Heart left ventricle (tissue), 16 donors: ENCODE results near the gene LIG3. TPM values are rescaled to one million over a fixed set of nuclear protein-coding genes. Genes with fewer than 3 reads are reported as not detected.
"Not testable (repeated sequence)": the region's sequence is repeated elsewhere in the genome, so short reads cannot be mapped to it uniquely, and the experiment has no call there.

Source experiments
- ATAC-seq, 4 donors: fragments of 200-7000 bp; cut with Tn5 transposase; one replicate each; pipeline ENCODE4 v1.9.1; 2020 to 2022; ENCODE audit warnings: moderate library complexity in 4 of 4, mild to moderate bottlenecking in 3 of 4, moderate number of reproducible peaks in 1 of 4
- DNase-seq, 5 donors: peaks; one replicate each; pipeline ENCODE4 v3.0.0-alpha.2; 2020
- H3K27ac ChIP-seq, 12 donors: fragments of 200-600 bp; sonication (generic) in 4 of 12; one replicate each; pipeline versions ENCODE4 v1.5.0 to v1.8.0; 2016 to 2022; ENCODE audit warnings: mild to moderate bottlenecking in 2 of 12
- H3K27me3 ChIP-seq, 9 donors: fragments of 200-600 bp; sonication (generic) in 2 of 9; one replicate each; pipeline versions ENCODE4 v1.5.1 to v1.8.0; 2016 to 2022; ENCODE audit warnings: mild to moderate bottlenecking in 3 of 9
- H3K36me3 ChIP-seq, 9 donors: fragments of 200-600 bp; sonication (generic) in 2 of 9; one replicate each; pipeline versions ENCODE4 v1.5.0 to v1.8.0; 2018 to 2022; ENCODE audit warnings: mild to moderate bottlenecking in 2 of 9
- H3K4me1 ChIP-seq, 12 donors: fragments of 200-600 bp; sonication (generic) in 4 of 12; one replicate each; pipeline versions ENCODE4 v1.5.0 to v1.8.0; 2016 to 2022; ENCODE audit warnings: mild to moderate bottlenecking in 3 of 12
- H3K4me3 ChIP-seq, 12 donors: fragments of 200-600 bp; sonication (generic) in 4 of 12; one replicate each; pipeline versions ENCODE4 v1.5.0 to v1.8.0; 2017 to 2022; ENCODE audit warnings: mild to moderate bottlenecking in 9 of 12, moderate library complexity in 4 of 12
- H3K9me3 ChIP-seq, 12 donors: fragments of 200-600 bp; sonication (generic) in 4 of 12; one replicate each; pipeline versions ENCODE4 v1.5.0 to v1.8.0; 2016 to 2022; ENCODE audit warnings: mild to moderate bottlenecking in 1 of 12
- POLR2A ChIP-seq, 2 donors: fragments of 450-650 bp; IDR thresholded peaks; one replicate each; pipeline ENCODE4 v1.6.1; 2017; ENCODE audit warnings: antibody characterized with exemption in 2 of 2, mild to moderate bottlenecking in 2 of 2, moderate library complexity in 2 of 2
- WGBS, 4 donors: extraction: QIAGEN DNeasy Blood & Tissue Kit in 2 of 4; methylation state at CpG; one replicate each; pipeline versions ENCODE4 v1.1.5 to v1.1.7; 2013 to 2018; 5-methylcytosine and 5-hydroxymethylcytosine counted together
- intact Hi-C, 10 donors: fragments of 100-400 bp; cut with DNase I; formaldehyde crosslinking; loops; one replicate each; pipeline versions ENCODE4 v1.11.1 to v1.14.2; 2022
- long read RNA-seq, 3 donors: library from polyadenylated mRNA; unstranded; transcript quantifications; one replicate each; pipeline ENCODE4 v2.0.0, GENCODE V29; 2020 to 2021
- polyA plus RNA-seq, 2 donors: library from polyadenylated mRNA; stranded (reverse); fragments of 200-250 nt; gene quantifications; one replicate each; pipeline ENCODE4 v1.2.3, GENCODE V29; 2013
- total RNA-seq, 9 donors: library from RNA; depleted of rRNA in 2 of 9; stranded (reverse); fragments of >200 nt in 2 of 9; fragmentation: NEBNext Ultra II Directional in 3 of 9; extraction: Animal tissue kit (Norgen Biotek cat#: 25700) in 3 of 9; gene quantifications; one replicate each; pipeline versions ENCODE4 v1.1.0 to v1.2.4, GENCODE V29; 2016 to 2023
- TF ChIP-seq, protein P1 (sequence below), 12 donors: fragments of 200-600 bp; sonication (generic) in 4 of 12; IDR thresholded peaks; one replicate each; pipeline versions ENCODE4 v1.5.0 to v1.8.0; 2018 to 2022; ENCODE audit warnings: antibody characterized with exemption in 12 of 12, mild to moderate bottlenecking in 5 of 12
- donor health status: ischemic (EF 13 %, LVEDD 7.1; RV severe dilation, severe dysfunction).
- donor health status: healthy with polysubstance abuse.
- donor health status: DM: no; HTN: yes; CAD: no.
- donor health status: DM: no; HTN: no; CAD: no.
- donor health status: ischemic (EF 25% LVEDD 6.9; RV normal size, moderate dysfunction).
- donor health status: ischemic (EF 25% LVEDD 5.7; RV mildly dilated, moderate dysfunction).
- donor health status: healthy.
- donor health status: DM: yes; HTN: yes; CAD: no.
- donor health status: ischemic (EF 35%, LVEDD 5.7; RV mildly dilated, moderate dysfunction).
- donor health status: nonischemic (EF 11% LVEDD 7.7; RV severe dilation, severe dysfunction).
- donor health status: DM: yes; HTN: yes; CAD: no.
- donor health status: PGD.
- donor health status: ischemic (EF 29% LVEDD 5.4; RV normal size, mild dysfunction).
- donor health status: nonischemic (EF 23%, LVEDD 6.1; RV moderate dilation, normal function).

LIG3 gene
- total RNA-seq = 10 to 100 TPM; 17.1 to 27.0 (median 21.1) TPM
- 10 to 100 TPM in 1 of 2 donors, 1 to 10 TPM in 1; 4.0 to 15.4 TPM for polyA plus RNA-seq
- long read RNA-seq, donor 1, full-length matches to known transcripts = 6 of 19 reads
- long read RNA-seq, donor 1, partial matches to known transcripts = 6 of 19 reads
- long read RNA-seq, donor 1, other reads (novel, unspliced or antisense) = 7 of 19 reads
- long read RNA-seq, donor 2, full-length matches to known transcripts = 27 of 49 reads
- long read RNA-seq, donor 2, partial matches to known transcripts = 10 of 49 reads
- long read RNA-seq, donor 2, other reads (novel, unspliced or antisense) = 12 of 49 reads
- long read RNA-seq, donor 3, full-length matches to known transcripts = 9 of 24 reads
- long read RNA-seq, donor 3, partial matches to known transcripts = 6 of 24 reads
- long read RNA-seq, donor 3, other reads (novel, unspliced or antisense) = 9 of 24 reads

DNA sequence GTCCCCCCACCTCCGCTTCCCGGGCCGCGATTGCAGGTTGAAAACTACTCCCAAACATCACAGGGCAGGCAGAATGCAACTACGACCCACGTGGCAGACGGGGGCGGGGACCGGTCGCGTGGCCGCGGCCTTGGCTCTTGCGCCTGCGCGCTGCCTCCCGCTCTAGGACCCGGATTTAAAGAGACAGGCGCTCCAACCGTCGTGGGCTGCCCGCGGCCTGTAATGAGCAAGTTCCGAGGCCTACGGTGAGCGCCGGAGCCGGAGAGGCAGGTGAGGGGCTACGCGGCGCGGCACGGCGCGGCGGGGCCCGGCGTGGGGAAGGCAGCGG, at the start of gene LIG3:
Gene LIG3 (plus strand): TSS at position 160 of the 328 bp plus-strand sequence. CDS start 2,494 bp downstream, outside the sequence.
- Histone ChIP-seq H3K4me3 (peak within 1 kb of the TSS; percentile 69 to 98 (median 92)), H3K27me3 (no peaks in the 10 kb centered on the region), H3K9me3 (no peaks in the 10 kb centered on the region), H3K36me3 (peaks cover 0 to 21% (median 9%) of the 10 kb centered on the region in 9 donors), H3K4me1 (peaks cover 0 to 28% (median 18%) of the 10 kb centered on the region in 12 donors), H3K27ac (peak within 1 kb of the TSS; percentile 95 to 100 (median 98))
- intact Hi-C loops = loop anchor here in 8 of 10 donors (1.0 to 10.0 kb wide), 8 partner anchors 18 to 594 kb away; partner anchors contain the start of genes CCT6B (in 4 of the 8), ZNF830 (in 4 of the 8) and PEX12 (in 2 of the 8)
- 0% methylated on average over 35 to 39 of the region's 39 CpGs for WGBS, 4 donors
- DNase-seq (peak; percentile 94 to 97 (median 96)), ATAC-seq (peak; percentile 93 to 97 (median 96))
- TF ChIP-seq POLR2A (IDR thresholded peaks at IDR 0.05) = peak in 1 of 2 donors; percentile 44
- TF ChIP-seq, protein P1, sequence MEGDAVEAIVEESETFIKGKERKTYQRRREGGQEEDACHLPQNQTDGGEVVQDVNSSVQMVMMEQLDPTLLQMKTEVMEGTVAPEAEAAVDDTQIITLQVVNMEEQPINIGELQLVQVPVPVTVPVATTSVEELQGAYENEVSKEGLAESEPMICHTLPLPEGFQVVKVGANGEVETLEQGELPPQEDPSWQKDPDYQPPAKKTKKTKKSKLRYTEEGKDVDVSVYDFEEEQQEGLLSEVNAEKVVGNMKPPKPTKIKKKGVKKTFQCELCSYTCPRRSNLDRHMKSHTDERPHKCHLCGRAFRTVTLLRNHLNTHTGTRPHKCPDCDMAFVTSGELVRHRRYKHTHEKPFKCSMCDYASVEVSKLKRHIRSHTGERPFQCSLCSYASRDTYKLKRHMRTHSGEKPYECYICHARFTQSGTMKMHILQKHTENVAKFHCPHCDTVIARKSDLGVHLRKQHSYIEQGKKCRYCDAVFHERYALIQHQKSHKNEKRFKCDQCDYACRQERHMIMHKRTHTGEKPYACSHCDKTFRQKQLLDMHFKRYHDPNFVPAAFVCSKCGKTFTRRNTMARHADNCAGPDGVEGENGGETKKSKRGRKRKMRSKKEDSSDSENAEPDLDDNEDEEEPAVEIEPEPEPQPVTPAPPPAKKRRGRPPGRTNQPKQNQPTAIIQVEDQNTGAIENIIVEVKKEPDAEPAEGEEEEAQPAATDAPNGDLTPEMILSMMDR (IDR thresholded peaks at IDR 0.05) = no peak

DNA sequence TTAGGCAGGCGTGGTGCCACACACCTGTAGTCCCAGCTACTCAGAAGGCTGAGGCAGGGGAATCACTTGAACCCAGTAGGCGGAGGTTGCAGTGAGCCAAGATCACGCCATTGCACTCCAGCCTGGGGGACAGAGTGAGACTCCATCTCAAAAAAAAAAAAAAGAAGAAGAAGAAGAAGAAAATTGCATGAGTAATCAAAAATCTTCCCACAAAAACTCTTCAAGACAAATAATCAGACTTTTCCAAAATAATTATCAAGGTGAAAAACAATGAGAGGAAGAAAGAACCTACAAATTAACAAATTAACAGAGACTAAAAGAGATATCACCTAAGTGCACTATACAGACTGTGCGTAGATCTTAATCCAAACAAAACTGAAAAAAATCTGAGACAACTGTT, 29.5 kb upstream of the LIG3 start:
- H3K9me3 ChIP-seq, H3K27me3 ChIP-seq, ATAC-seq, H3K27ac ChIP-seq, H3K4me1 ChIP-seq, H3K36me3 ChIP-seq, H3K4me3 ChIP-seq, DNase-seq, intact Hi-C loops: not testable (repeated sequence)
- WGBS, 4 donors = 94 to 98% (median 96%) methylated on average over 4 of the region's 4 CpGs

DNA sequence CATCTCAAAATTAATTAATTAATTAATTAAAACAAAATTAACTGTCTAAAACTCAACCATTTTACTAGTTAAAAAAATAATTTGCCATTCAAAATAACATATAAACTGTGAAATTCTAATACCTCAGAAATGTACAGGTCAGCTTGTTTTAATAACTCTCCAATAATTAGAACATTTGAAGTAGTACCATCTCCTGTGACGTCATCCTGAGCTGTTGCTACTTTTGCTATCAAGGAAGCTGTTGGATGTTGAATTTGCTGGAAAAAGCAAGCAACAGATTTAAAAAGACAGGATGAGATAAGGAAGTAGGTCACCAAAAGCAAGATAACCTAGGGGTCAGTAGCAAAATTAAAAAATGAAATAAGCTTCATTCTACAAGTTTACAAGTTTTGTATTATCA, 21.9 kb upstream of the LIG3 start:
- no peak for DNase-seq
- peaks cover 0 to 8% (median 3%) of the 10 kb centered on the region in 9 donors for H3K36me3 ChIP-seq
- intact Hi-C loops = no loop called here

DNA sequence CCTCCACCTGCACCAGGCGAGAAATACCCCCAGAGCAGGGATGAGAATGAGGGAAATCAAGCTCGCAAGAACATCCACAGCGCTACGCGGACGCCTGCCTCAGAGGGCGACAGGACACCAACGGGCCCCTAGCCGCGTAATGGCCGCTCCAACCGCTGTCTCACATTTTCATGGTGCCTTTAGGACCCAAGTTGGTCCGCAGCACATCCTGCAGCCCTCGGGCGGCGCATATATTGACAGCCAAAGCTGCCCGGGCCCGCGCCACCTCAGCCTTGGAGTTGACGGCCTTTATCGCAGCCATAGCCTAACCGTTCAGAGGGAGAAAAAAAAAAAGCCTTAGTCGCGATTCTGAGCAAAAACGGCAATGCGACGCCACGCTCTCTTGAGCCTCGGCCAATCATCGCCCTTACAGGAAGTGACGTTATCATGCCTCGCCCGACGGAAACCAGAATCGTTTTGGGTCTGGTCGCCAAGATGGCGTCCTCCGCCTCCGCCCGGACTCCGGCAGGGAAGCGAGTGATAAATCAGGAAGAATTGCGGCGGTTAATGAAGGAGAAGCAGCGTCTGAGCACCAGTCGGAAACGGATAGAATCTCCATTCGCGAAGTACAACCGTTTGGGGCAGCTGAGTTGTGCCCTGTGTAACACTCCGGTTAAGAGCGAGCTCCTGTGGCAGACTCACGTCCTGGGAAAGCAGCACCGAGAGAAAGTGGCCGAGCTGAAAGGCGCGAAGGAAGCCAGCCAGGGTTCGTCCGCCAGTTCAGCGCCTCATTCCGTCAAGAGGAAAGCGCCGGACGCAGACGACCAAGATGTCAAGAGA, 19.0 kb upstream of the LIG3 start, which contains the start of the genes CCT6B and ZNF830:
Gene CCT6B (minus strand): TSS at position 368 of the 819 bp plus-strand sequence. CDS start 67 bp downstream, at position 301.
Gene ZNF830 (plus strand): TSS at position 448 of the 819 bp plus-strand sequence. CDS start 27 bp downstream, at position 475.
- H3K4me1 ChIP-seq = peaks cover 0 to 27% (median 21%) of the 10 kb centered on the region in 12 donors
- ATAC-seq (peak; percentile 97 to 99 (median 98)), DNase-seq (peak; percentile 93 to 95 (median 93))
- intact Hi-C loops = loop anchor here in 5 of 10 donors (1.0 to 10.0 kb wide), 4 partner anchors 19 to 613 kb away; partner anchors contain the start of genes LIG3 (in 4 of the 5), SLFN5 (in 2 of the 5) and PEX12 (in 1 of the 5)
- peaks cover 0 to 37% (median 31%) of the 10 kb centered on the region in 9 donors for H3K36me3 ChIP-seq
- peak within 1 kb of the TSS; percentile 90 to 98 (median 96) for H3K27ac ChIP-seq
- TF ChIP-seq POLR2A (IDR thresholded peaks at IDR 0.05) = peak in 1 of 2 donors; percentile 58
- TF ChIP-seq, protein P1 (IDR thresholded peaks at IDR 0.05) = peak in 2 of 12 donors; percentile 4 to 5
- WGBS, 4 donors = 0 to 1% (median 0%) methylated on average over 57 to 65 of the region's 65 CpGs
- H3K27me3 ChIP-seq = no peaks in the 10 kb centered on the region
- no peaks in the 10 kb centered on the region for H3K9me3 ChIP-seq
- peak within 1 kb of the TSS; percentile 46 to 97 (median 88) for H3K4me3 ChIP-seq

More for the DNA sequence above, 21.9 kb upstream of the LIG3 start:
- TF ChIP-seq, protein P1 (IDR thresholded peaks at IDR 0.05) = no peak
- no peak for TF ChIP-seq POLR2A (IDR thresholded peaks at IDR 0.05)
- WGBS, 4 donors = 67 to 76% (median 71%) methylated on average over 1 of the region's 1 CpG
- no peak for ATAC-seq
- H3K27me3 ChIP-seq = no peaks in the 10 kb centered on the region
- peaks cover 0 to 23% (median 19%) of the 10 kb centered on the region in 12 donors for H3K4me1 ChIP-seq
- H3K9me3 ChIP-seq = no peaks in the 10 kb centered on the region
- no peak overlapping the region for H3K27ac ChIP-seq
- no peak overlapping the region for H3K4me3 ChIP-seq
